ENCODE data around the gene TARS1.

GRCh38 chr5:33472805-33473409, 32.1 kb downstream of the TARS1 start:
- TF ChIP-seq CTCF (IDR thresholded peaks at IDR 0.05; ENCODE audit: poor library complexity, severe bottlenecking) (no peak), EZH2 (IDR thresholded peaks at IDR 0.05; ENCODE audit: borderline replicate concordance, insufficient read depth, low read length, poor library complexity, severe bottlenecking) (no peak), RAD21 (conservative IDR thresholded peaks at IDR 0.05) (no peak), EP300 (conservative IDR thresholded peaks at IDR 0.05; ENCODE audit: poor library complexity, severe bottlenecking) (no peak), SMC3 (conservative IDR thresholded peaks at IDR 0.05; ENCODE audit: poor library complexity) (no peak), REST (IDR thresholded peaks at IDR 0.05; ENCODE audit: borderline replicate concordance) (no peak)

All from neural cell (in vitro differentiated cells).